IgD-negative memory B cell (primary cell): ENCODE data around the gene ZMYND11. TPM values are rescaled to one million over a fixed set of nuclear protein-coding genes. Genes with fewer than 3 reads are reported as not detected.

Source experiments
- H3K27ac Mint-ChIP-seq, 3 donors: one replicate each; pipeline ENCODE4 v1.8.0; 2020 to 2022; ENCODE audit warnings: mild to moderate bottlenecking in 3 of 3, mixed read lengths in 3 of 3, moderate library complexity in 1 of 3
- H3K27me3 Mint-ChIP-seq: one replicate; pipeline ENCODE4 v1.8.0; 2021; ENCODE audit warnings: mixed read lengths
- H3K36me3 Mint-ChIP-seq: one replicate; pipeline ENCODE4 v1.8.0; 2020; ENCODE audit warnings: mild to moderate bottlenecking, mixed read lengths
- H3K4me1 Mint-ChIP-seq, 3 donors: one replicate each; pipeline ENCODE4 v1.8.0; 2020 to 2022; ENCODE audit warnings: mixed read lengths in 3 of 3, mild to moderate bottlenecking in 1 of 3
- H3K4me3 Mint-ChIP-seq, 4 donors: one replicate each; pipeline ENCODE4 v1.8.0; 2020 to 2022; ENCODE audit warnings: mild to moderate bottlenecking in 4 of 4, mixed read lengths in 4 of 4, moderate library complexity in 3 of 4
- H3K9me3 Mint-ChIP-seq, 3 donors: one replicate each; pipeline ENCODE4 v1.8.0; 2020 to 2021; ENCODE audit warnings: mixed read lengths in 3 of 3, mild to moderate bottlenecking in 1 of 3
- polyA plus RNA-seq: library from polyadenylated mRNA; unstranded; fragments of 300-500 nt; fragmentation: Illumina TruSeq; gene quantifications from one replicate; pipeline ENCODE4 v1.2.3, GENCODE V29; 2021

ZMYND11 gene
- polyA plus RNA-seq, 1 donor from 2014 or later: 26.6 TPM

DNA sequence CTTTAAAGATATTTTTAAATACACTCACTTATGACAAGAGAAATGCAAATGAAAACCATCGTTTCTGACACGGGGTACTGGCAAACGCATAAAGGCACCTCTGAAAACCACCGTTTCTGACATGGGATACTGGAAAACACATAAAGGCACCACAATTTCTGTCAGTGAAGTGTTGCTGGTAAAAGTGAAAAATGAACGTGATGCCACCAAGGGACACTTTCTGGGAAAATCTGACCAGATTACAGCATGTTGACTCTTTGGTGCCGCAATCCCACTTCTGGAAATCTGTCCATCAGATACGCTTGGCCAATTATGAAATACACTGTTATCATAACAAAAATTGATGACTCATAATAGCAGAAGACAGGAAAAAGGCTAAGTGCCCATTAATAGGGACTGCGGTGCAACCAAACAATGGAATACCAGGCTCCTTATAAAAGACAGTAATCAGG, 131.7 kb downstream of the ZMYND11 start:
- H3K27me3 Mint-ChIP-seq: peaks cover 2% of the 10 kb centered on the region
- no peak overlapping the region for H3K27ac Mint-ChIP-seq
- peaks cover 3% of the 10 kb centered on the region for H3K36me3 Mint-ChIP-seq

DNA sequence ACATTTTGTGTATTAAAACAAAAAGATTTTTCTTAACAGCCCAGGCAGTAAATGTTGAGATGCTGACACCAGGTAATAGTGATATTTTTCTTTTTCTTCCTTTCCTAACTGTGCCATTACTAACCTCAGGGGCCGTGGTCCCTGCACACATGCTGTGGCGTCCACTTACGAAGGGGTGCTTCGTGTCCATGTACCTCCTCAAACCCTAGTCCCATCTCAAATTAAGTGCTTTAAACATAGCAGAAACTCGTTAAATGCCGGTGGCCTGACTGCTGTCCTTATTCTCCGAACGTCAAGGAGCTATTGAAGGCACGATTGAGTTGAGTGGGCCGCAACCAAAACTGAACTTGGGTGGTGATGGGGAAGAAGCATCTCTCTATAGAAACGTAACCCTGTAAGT, 132.4 kb downstream of the ZMYND11 start:
- Mint-ChIP-seq H3K27ac (no peak overlapping the region), H3K4me3 (no peak overlapping the region), H3K36me3 (peaks cover 3% of the 10 kb centered on the region), H3K4me1 (peaks cover 0 to 7% (median 2%) of the 10 kb centered on the region in 3 donors), H3K9me3 (peaks cover 0 to 2% (median 0%) of the 10 kb centered on the region in 3 donors), H3K27me3 (peaks cover 2% of the 10 kb centered on the region)

More for the DNA sequence above, 131.7 kb downstream of the ZMYND11 start:
- Mint-ChIP-seq H3K4me3 (peak overlapping the region in 1 of 4 donors; percentile 30), H3K4me1 (peaks cover 0 to 7% (median 2%) of the 10 kb centered on the region in 3 donors), H3K9me3 (peaks cover 0 to 2% (median 0%) of the 10 kb centered on the region in 3 donors)

DNA sequence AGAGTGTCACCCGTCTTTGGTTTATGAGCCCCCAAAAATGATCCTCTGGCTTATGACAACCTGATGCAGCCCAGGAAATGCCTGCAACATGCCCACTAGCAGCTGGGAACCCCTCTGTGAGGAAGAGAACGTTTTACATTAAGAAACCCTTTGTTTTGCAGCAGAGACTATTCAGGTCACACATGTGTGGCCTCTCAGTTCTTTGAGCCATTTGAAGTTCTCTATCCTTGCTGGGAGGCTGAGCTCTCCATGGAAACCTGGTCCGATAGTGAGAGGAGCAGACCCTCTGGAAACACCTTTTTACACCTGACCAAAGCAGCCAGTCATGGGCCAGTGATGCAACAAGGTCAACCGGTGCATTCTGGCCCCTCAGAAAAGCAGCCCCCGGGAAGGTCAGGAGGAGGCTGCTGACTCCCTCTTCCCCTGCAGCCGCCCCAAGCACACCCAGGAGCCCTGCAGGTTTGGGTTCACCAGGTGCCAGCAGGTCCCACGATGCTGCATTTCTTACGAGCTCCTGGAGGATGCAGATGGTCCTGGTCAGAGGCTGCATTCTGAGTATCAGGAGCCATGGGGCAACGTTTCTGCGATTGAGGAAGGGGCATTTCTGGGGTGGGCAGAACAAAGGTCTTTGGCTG, 134.3 kb downstream of the ZMYND11 start:
- peaks cover 0 to 7% (median 2%) of the 10 kb centered on the region in 3 donors for H3K4me1 Mint-ChIP-seq
- H3K9me3 Mint-ChIP-seq: peaks cover 0 to 2% (median 0%) of the 10 kb centered on the region in 3 donors
- H3K36me3 Mint-ChIP-seq: peaks cover 3% of the 10 kb centered on the region
- no peaks in the 10 kb centered on the region for H3K27me3 Mint-ChIP-seq
- H3K4me3 Mint-ChIP-seq: no peak overlapping the region
- H3K27ac Mint-ChIP-seq: no peak overlapping the region

- Mint-ChIP-seq H3K36me3 (peaks cover 3% of the 10 kb centered on the region), H3K27me3 (no peaks in the 10 kb centered on the region), H3K27ac (no peak overlapping the region), H3K4me3 (no peak overlapping the region), H3K4me1 (peaks cover 0 to 2% (median 2%) of the 10 kb centered on the region in 3 donors), H3K9me3 (no peaks in the 10 kb centered on the region)
These were observed 135.9 kb downstream of the ZMYND11 start for GRCh38 chr10:271201-271600.

GRCh38 chr10:271722-272121, 136.5 kb downstream of the ZMYND11 start:
- H3K27ac Mint-ChIP-seq: no peak overlapping the region
- peaks cover 0 to 2% (median 2%) of the 10 kb centered on the region in 3 donors for H3K4me1 Mint-ChIP-seq
- H3K4me3 Mint-ChIP-seq: no peak overlapping the region
- no peaks in the 10 kb centered on the region for H3K27me3 Mint-ChIP-seq
- peaks cover 3% of the 10 kb centered on the region for H3K36me3 Mint-ChIP-seq
- H3K9me3 Mint-ChIP-seq: no peaks in the 10 kb centered on the region

DNA sequence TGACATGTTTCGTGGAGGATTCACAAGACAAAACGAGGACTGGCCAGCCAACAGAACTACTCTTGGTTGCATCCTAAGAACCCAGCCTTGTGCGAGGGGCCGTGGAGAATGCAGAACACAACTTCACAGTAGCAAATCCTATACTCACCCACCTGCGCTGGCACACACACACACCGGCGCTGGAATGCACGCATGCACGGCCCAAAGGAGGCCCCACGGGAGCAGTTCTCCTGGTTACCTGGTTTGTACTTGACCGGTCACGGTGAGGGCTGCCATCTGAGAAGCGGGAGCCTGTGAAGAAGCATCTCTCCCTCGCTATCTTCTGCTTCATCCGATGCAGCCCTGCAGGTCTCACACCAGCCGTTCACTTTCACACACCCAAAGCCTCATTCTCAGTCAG, 137.8 kb downstream of the ZMYND11 start:
- Mint-ChIP-seq H3K27ac (no peak overlapping the region), H3K4me3 (no peak overlapping the region), H3K27me3 (no peaks in the 10 kb centered on the region), H3K36me3 (peaks cover 3% of the 10 kb centered on the region), H3K9me3 (no peaks in the 10 kb centered on the region), H3K4me1 (peaks cover 0 to 2% (median 0%) of the 10 kb centered on the region in 3 donors)

- Mint-ChIP-seq H3K9me3 (no peaks in the 10 kb centered on the region), H3K4me3 (no peak overlapping the region), H3K4me1 (no peaks in the 10 kb centered on the region), H3K27me3 (no peaks in the 10 kb centered on the region), H3K27ac (no peak overlapping the region), H3K36me3 (peaks cover 3% of the 10 kb centered on the region)
These were observed 139.6 kb downstream of the ZMYND11 start for GRCh38 chr10:274866-275265.

- Mint-ChIP-seq H3K27ac (no peak overlapping the region), H3K9me3 (no peaks in the 10 kb centered on the region), H3K4me3 (no peak overlapping the region), H3K4me1 (peaks cover 0 to under 1% (median 0%) of the 10 kb centered on the region in 3 donors), H3K36me3 (no peaks in the 10 kb centered on the region), H3K27me3 (no peaks in the 10 kb centered on the region)
These were observed 140.4 kb downstream of the ZMYND11 start for GRCh38 chr10:275680-276079.

GRCh38 chr10:277963-278362, 142.7 kb downstream of the ZMYND11 start:
- no peaks in the 10 kb centered on the region for H3K36me3 Mint-ChIP-seq
- no peak overlapping the region for H3K27ac Mint-ChIP-seq
- H3K9me3 Mint-ChIP-seq: no peaks in the 10 kb centered on the region
- H3K4me1 Mint-ChIP-seq: peaks cover 0 to 4% (median 1%) of the 10 kb centered on the region in 3 donors
- no peak overlapping the region for H3K4me3 Mint-ChIP-seq
- no peaks in the 10 kb centered on the region for H3K27me3 Mint-ChIP-seq

GRCh38 chr10:278707-279106, 143.5 kb downstream of the ZMYND11 start:
- Mint-ChIP-seq H3K36me3 (no peaks in the 10 kb centered on the region), H3K27ac (no peak overlapping the region), H3K9me3 (no peaks in the 10 kb centered on the region), H3K27me3 (no peaks in the 10 kb centered on the region), H3K4me1 (peaks cover 5 to 10% (median 9%) of the 10 kb centered on the region in 3 donors), H3K4me3 (no peak overlapping the region)

GRCh38 chr10:279232-279631, 144.0 kb downstream of the ZMYND11 start:
- Mint-ChIP-seq H3K9me3 (no peaks in the 10 kb centered on the region), H3K4me3 (no peak overlapping the region), H3K27me3 (no peaks in the 10 kb centered on the region), H3K36me3 (no peaks in the 10 kb centered on the region), H3K4me1 (peaks cover 11 to 14% (median 14%) of the 10 kb centered on the region in 3 donors), H3K27ac (no peak overlapping the region)

DNA sequence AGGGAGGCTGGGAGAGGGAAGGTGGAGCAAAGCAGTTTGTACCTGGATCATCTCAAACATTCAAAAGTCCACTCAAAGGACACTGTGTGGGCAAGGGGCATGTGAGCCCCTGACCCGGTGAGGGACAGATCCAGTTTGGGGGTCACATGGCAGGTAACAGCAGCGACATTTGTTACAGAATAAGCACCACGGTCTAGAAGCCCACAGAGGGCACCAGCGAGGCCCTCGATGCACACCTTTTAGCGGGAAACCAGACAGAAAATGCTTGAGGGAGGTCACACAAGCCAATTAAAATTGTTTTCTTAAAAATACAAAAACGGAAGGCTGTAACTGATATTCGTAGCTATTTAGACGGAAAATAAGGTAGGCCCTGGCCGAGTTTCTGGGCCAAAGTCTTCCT, 144.4 kb downstream of the ZMYND11 start:
- Mint-ChIP-seq H3K4me3 (no peak overlapping the region), H3K9me3 (no peaks in the 10 kb centered on the region), H3K36me3 (no peaks in the 10 kb centered on the region), H3K27ac (no peak overlapping the region), H3K4me1 (peaks cover 15 to 17% (median 15%) of the 10 kb centered on the region in 3 donors), H3K27me3 (no peaks in the 10 kb centered on the region)

- H3K4me3 Mint-ChIP-seq: no peak overlapping the region
- no peaks in the 10 kb centered on the region for H3K9me3 Mint-ChIP-seq
- H3K27ac Mint-ChIP-seq: no peak overlapping the region
- no peaks in the 10 kb centered on the region for H3K27me3 Mint-ChIP-seq
- H3K36me3 Mint-ChIP-seq: no peaks in the 10 kb centered on the region
- peaks cover 16 to 17% (median 16%) of the 10 kb centered on the region in 3 donors for H3K4me1 Mint-ChIP-seq
These were observed 147.3 kb downstream of the ZMYND11 start for GRCh38 chr10:282294-283139.

GRCh38 chr10:283140-283479, 147.9 kb downstream of the ZMYND11 start:
- Mint-ChIP-seq H3K36me3 (no peaks in the 10 kb centered on the region), H3K4me1 (peaks cover 16 to 17% (median 16%) of the 10 kb centered on the region in 3 donors), H3K27ac (no peak overlapping the region), H3K4me3 (no peak overlapping the region), H3K27me3 (no peaks in the 10 kb centered on the region), H3K9me3 (no peaks in the 10 kb centered on the region)

GRCh38 chr10:283916-284356, 148.7 kb downstream of the ZMYND11 start:
- peak overlapping the region in 1 of 3 donors; percentile 41 for H3K27ac Mint-ChIP-seq
- H3K4me3 Mint-ChIP-seq: peak overlapping the region; percentile 11 to 76 (median 60)
- H3K9me3 Mint-ChIP-seq: no peaks in the 10 kb centered on the region
- H3K27me3 Mint-ChIP-seq: peaks cover 3% of the 10 kb centered on the region
- peaks cover 16 to 17% (median 16%) of the 10 kb centered on the region in 3 donors for H3K4me1 Mint-ChIP-seq
- no peaks in the 10 kb centered on the region for H3K36me3 Mint-ChIP-seq
